EH (cell line): ENCODE measurements around the gene SLC4A9.

Source experiments
- DNase-seq: peaks from one replicate; pipeline ENCODE4 v3.0.0-alpha.2; 2015; ENCODE audit warnings: low read depth

The SLC4A9 gene

GRCh38 chr5:140360101-140360500 lies at the start of gene SLC4A9:
SLC4A9 (plus strand) TSS chr5:140360194; CDS start chr5:140360237, 43 bp downstream.
- DNase-seq: no peak

GRCh38 chr5:140310434-140310833 lies 49.6 kb upstream of the SLC4A9 start:
- DNase-seq: no peak

- DNase-seq: peak; percentile 94
Measured at GRCh38 chr5:140311011-140311467, 49.0 kb upstream of the SLC4A9 start.

- DNase-seq: peak; percentile 94
Measured at GRCh38 chr5:140312067-140312790, 47.8 kb upstream of the SLC4A9 start.

GRCh38 chr5:140312791-140313189 lies 47.2 kb upstream of the SLC4A9 start:
- no peak for DNase-seq

- DNase-seq: peak; percentile 82
Measured at GRCh38 chr5:140317859-140318258, 42.1 kb upstream of the SLC4A9 start.

- no peak for DNase-seq
Measured at GRCh38 chr5:140318792-140319191, 41.2 kb upstream of the SLC4A9 start.

- DNase-seq: no peak
Measured at GRCh38 chr5:140319833-140320232, 40.2 kb upstream of the SLC4A9 start.

GRCh38 chr5:140321796-140322195 lies 38.2 kb upstream of the SLC4A9 start:
- no peak for DNase-seq

GRCh38 chr5:140322751-140323731 lies 37.0 kb upstream of the SLC4A9 start:
- peak; percentile 98 for DNase-seq

GRCh38 chr5:140324041-140324600 lies 35.9 kb upstream of the SLC4A9 start:
- DNase-seq: peak; percentile 41

- DNase-seq: peak; percentile 74
Measured at GRCh38 chr5:140324617-140325241, 35.3 kb upstream of the SLC4A9 start.

GRCh38 chr5:140325486-140325885 lies 34.5 kb upstream of the SLC4A9 start:
- no peak for DNase-seq

GRCh38 chr5:140327589-140327988 lies 32.4 kb upstream of the SLC4A9 start:
- DNase-seq: peak; percentile 50

- no peak for DNase-seq
Measured at GRCh38 chr5:140328036-140328764, 31.8 kb upstream of the SLC4A9 start.

- peak; percentile 31 for DNase-seq
Measured at GRCh38 chr5:140329739-140330481, 30.1 kb upstream of the SLC4A9 start.

- no peak for DNase-seq
Measured at GRCh38 chr5:140331638-140332037, 28.4 kb upstream of the SLC4A9 start.

- peak; percentile 29 for DNase-seq
Measured at GRCh38 chr5:140336388-140336787, 23.6 kb upstream of the SLC4A9 start.

GRCh38 chr5:140337880-140338279 lies 22.1 kb upstream of the SLC4A9 start:
- no peak for DNase-seq

- DNase-seq: peak; percentile 40
Measured at GRCh38 chr5:140338336-140338735, 21.7 kb upstream of the SLC4A9 start.

GRCh38 chr5:140338908-140339307 lies 21.1 kb upstream of the SLC4A9 start:
- no peak for DNase-seq
